ENCODE results near the gene CAPN12. TPM values are rescaled to one million over a fixed set of nuclear protein-coding genes. Genes with fewer than 3 reads are reported as not detected.
A peak's percentile ranks its signal among the peaks of the same experiment; 100 is the strongest.

CAPN12 gene
- total RNA-seq, 3 donors from 2014 or later, result 3.1 to 15.9 (median 14.9) TPM

GRCh38 chr19:38703509-38703908, 40.8 kb downstream of the CAPN12 start:
- Histone ChIP-seq H3K36me3 (ENCODE audit: low read depth) (peaks cover 22% of the 10 kb centered on the region), H3K4me1 (ENCODE audit: low read depth) (peaks cover 26% of the 10 kb centered on the region), H3K4me3 (no peak overlapping the region), H3K9me3 (no peaks in the 10 kb centered on the region)
- intact Hi-C loops (cut with DNase I, micrococcal nuclease), result no loop called here
- ATAC-seq, result no peak
- DNase-seq, result no peak
- TF ChIP-seq CTCF (IDR thresholded peaks at IDR 0.05), result no peak

GRCh38 chr19:38702278-38702677, 42.0 kb downstream of the CAPN12 start:
- no peaks in the 10 kb centered on the region for H3K9me3 ChIP-seq
- intact Hi-C loops (cut with DNase I, micrococcal nuclease), result no loop called here
- ATAC-seq (no peak), DNase-seq (no peak)
- no peak overlapping the region for H3K4me3 ChIP-seq
- H3K4me1 ChIP-seq (ENCODE audit: low read depth), result peaks cover 37% of the 10 kb centered on the region
- H3K36me3 ChIP-seq (ENCODE audit: low read depth), result peaks cover 22% of the 10 kb centered on the region
- TF ChIP-seq CTCF (IDR thresholded peaks at IDR 0.05), result no peak

GRCh38 chr19:38701455-38702063, 42.7 kb downstream of the CAPN12 start:
- no peak overlapping the region for H3K4me3 ChIP-seq
- DNase-seq, result peak in 1 of 3 donors; percentile 63
- TF ChIP-seq CTCF (IDR thresholded peaks at IDR 0.05), result no peak
- H3K9me3 ChIP-seq, result no peaks in the 10 kb centered on the region
- intact Hi-C loops (cut with DNase I, micrococcal nuclease), result no loop called here
- peaks cover 39% of the 10 kb centered on the region for H3K4me1 ChIP-seq (ENCODE audit: low read depth)
- peaks cover 22% of the 10 kb centered on the region for H3K36me3 ChIP-seq (ENCODE audit: low read depth)
- ATAC-seq, result peak; percentile 70

GRCh38 chr19:38700902-38701454, 43.3 kb downstream of the CAPN12 start:
- ATAC-seq (no peak), DNase-seq (no peak)
- intact Hi-C loops (cut with DNase I, micrococcal nuclease), result no loop called here
- Histone ChIP-seq H3K4me1 (ENCODE audit: low read depth) (peaks cover 44% of the 10 kb centered on the region), H3K9me3 (no peaks in the 10 kb centered on the region), H3K4me3 (no peak overlapping the region), H3K36me3 (ENCODE audit: low read depth) (peaks cover 22% of the 10 kb centered on the region)
- no peak for TF ChIP-seq CTCF (IDR thresholded peaks at IDR 0.05)

- DNase-seq (no peak), ATAC-seq (no peak)
- H3K4me1 ChIP-seq (ENCODE audit: low read depth), result peaks cover 48% of the 10 kb centered on the region
Observed at GRCh38 chr19:38700350-38700901, 43.8 kb downstream of the CAPN12 start.

More at GRCh38 chr19:38700350-38700901, 43.8 kb downstream of the CAPN12 start:
- no peak for TF ChIP-seq CTCF (IDR thresholded peaks at IDR 0.05)
- peaks cover 21% of the 10 kb centered on the region for H3K36me3 ChIP-seq (ENCODE audit: low read depth)
- no peak overlapping the region for H3K4me3 ChIP-seq
- intact Hi-C loops (cut with DNase I, micrococcal nuclease), result no loop called here
- no peaks in the 10 kb centered on the region for H3K9me3 ChIP-seq

Data from mucosa of descending colon (tissue), 3 donors.